NCI-H1417 treated with DMSO at 0.1 percent for 48 hours (cell line): ENCODE results near the gene CTDSP2.
A peak's percentile ranks its signal among the peaks of the same experiment; 100 is the strongest.
"Not testable (repeated sequence)": the region's sequence is repeated elsewhere in the genome, so short reads cannot be mapped to it uniquely, and the experiment has no call there.

Source experiments
- DNase-seq: peaks from one replicate; lab custom pipeline; 2025; lab: John Stamatoyannopoulos, UW

CTDSP2 gene, protein sequence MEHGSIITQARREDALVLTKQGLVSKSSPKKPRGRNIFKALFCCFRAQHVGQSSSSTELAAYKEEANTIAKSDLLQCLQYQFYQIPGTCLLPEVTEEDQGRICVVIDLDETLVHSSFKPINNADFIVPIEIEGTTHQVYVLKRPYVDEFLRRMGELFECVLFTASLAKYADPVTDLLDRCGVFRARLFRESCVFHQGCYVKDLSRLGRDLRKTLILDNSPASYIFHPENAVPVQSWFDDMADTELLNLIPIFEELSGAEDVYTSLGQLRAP

DNA sequence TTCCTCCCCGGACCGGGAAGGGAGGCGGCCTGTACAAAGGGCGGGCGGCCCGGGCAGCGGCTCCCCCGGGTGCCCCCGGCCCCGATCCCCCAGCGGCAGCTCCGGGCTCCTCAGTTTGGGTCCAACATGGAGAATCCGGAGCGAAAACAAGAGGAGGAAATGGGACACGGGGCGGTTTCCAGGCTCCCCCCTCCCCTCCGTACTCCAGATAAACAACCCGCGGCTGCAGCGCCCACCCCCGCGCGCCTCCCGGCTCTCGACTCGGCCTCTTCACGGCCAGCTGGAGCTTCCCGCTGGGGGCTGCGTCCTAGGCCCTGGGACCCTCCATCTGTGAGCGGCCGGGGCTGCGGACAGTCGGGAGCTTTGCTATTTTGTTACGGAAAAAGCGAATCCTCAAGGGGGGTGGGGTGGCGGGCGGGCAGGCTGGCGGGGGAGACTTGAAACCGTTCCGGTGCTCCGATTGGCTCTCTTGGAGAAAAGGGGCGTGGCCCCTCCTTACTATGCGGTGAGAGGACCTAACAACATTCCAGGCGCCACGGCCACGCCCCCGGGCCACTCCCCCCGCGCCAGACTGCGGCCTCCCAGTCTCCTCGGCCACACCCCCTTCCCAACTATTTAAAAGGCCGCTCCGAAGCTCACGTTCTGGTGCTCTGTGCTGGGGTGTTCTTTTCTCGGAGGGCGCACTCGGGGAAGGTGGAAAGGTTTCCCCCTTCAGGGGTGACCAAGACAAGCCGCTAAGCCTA is at the start of gene CTDSP2:
Gene CTDSP2 (minus strand): TSS at position 153 of the 743 bp plus-strand sequence. CDS start 294 bp downstream, outside the sequence.
- peak; percentile 90 for DNase-seq

DNA sequence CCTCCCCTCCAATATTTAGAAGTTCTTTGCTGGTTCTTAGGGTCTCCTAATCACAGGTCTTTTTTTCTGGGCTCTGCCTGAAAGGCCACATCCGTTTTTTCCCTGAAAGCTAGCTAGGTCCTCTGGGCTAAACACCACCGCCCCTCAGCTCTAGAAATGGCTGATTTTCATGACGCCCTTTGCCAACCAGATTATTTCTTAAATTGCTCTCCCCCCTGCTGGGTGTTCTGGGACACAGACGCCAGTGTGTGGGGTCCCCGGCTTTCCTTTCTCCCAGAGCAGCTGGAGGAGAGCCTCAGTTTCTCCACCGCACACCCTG is 49.5 kb upstream of the CTDSP2 start:
- no peak for DNase-seq

DNA sequence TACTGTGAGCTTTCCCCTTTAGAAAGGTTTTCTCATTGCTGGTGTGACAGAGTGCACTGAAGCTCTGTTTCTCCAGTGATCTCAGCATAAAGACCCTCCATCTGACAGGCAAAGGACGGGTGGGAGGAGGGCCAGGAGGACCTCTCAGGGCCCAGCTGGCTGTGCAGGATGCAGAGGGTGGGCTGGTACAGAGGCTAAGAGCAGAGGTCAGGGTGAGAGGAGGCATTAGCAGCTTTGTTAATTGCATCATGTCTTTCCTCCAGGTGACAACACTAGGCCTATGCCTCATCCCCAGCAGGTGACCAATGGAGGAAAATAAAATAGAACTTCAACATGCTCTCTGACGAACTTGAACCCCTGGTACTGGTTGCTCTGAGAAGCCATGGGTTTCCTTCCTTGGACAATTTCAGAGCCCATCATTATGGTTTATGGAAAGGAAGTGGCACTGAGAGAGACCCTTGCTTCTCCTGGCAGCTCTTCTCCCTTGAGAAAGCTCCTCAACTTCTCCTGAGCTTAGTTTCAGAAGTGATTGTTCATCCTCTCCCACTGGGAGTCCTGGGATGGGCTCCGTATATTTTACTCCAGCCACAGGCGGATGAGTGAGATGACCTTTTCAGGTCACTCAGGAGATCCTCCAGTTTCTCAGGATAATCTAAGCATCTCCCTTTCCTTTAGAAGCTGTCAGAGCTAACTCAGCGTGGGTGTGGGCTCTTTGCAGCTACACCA is 49.0 kb upstream of the CTDSP2 start:
- DNase-seq: no peak

DNA sequence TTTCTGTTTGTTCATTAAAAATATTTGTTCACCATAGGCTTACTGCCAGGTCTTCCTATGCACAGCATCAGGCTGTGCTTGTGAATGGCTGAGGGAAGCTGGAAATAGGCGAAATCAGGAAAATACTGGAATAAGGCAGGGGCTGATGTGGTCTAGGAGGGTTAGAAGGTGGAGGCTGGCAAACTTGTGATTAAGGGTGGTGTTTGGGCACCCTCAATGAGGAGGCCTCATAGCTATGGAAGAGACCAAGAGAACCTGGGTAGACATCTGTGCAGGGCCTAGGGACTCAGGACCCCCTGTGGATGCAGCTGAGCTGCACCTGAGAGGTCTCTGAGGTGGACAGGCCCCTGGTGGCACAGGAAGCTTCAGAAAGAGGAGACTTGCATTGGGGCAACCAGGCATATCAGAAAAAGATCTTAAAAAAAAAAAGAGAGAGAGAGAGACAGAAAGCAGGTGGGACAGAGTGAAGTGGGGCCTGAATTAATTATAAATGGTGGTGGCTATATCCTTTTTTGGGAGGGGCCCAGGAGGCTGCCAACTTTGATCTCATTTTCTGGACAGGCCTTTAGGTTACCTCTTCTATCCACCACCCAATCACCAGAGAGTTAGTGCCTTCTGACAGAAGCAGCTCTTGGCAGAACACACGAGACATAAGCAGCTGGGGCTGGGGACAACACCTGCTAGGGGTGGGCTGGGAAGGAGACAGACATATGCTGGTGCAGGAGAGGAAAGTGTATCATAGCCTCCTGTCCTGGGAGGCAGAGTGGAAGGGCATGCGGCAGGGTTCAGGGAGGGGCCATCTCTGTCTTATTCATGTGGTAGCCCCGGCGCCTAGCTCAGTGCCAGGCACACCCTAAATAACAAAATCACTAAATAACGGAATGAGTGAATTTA is 48.1 kb upstream of the CTDSP2 start:
- no peak for DNase-seq

DNA sequence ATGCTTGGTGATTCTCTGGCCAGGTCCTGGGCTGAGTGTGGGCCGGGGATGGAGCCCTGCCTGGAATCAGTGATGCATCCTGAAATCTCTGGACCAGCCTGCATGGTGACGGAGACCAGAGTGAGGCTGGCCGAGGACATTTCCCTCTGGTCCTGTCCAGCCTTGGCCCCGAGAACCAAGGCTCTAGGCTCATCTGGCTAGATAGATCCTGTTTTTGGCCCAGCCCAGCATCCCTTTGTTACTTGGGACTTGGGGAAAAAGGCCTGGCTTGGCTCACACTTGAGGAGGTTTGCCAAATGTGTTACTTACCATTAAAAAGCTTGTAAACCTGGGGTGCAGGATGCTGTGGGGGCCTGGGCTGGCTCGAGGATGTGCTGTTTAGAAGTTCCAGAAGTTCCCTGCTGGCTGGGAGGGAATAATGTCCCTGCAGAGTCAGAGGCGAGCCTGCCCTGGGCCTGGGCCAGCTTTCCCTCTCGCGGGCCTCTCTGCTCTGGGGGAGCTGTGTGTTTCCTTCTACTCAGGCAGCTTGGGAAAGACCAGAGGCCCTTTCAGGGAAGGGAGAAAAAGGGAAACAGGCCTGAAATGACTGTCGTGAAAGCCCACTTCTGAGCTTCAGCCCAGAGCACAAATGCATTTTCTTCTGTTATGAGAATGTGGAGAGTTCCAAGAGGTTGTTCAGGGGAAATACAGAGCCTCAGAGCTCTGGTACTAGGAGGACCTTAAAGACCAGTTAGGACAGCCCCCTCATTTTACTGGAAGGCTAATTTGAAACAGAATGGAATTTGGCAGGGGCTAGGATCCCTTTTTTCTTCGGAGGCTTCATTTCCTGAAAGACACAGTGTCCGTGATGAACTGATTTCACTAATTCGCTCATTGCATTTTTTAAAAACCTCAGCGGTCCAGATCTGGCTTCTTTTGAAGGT is 47.2 kb upstream of the CTDSP2 start:
- DNase-seq: no peak

DNA sequence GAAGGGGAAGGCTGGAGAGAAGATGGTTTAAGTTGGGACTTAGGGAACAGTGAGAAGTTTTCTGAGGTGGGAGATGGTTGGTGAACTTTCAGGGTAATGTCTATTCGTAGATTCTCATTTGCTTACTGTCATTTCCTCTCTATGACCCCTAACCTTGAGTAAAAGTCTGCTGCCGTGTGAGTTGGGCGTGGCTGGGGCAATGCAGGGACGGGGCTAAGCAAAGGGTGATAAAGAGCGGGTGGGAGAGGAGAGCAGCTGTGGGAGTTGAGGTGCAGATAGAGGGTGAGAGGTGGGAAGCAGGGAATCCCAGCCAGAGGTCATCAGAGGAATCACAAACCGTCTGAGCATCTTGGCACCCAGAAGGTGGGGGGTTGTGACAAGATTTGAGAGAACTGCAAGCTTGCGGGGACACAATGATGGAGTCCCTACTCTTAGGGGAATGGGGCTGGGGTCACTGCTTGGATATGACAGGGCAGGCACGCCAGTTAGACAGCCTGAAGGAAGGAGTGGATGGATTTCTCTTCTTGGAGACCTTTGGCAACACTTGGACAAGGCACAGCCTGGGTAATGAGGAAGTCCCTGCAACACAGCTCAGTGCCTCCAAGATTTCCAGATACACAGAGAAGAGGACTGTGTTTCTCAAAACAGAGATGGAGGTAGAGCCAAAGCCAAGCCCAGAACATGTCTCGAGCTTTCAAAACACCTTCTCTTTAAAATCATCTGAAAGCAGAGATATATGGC is 45.9 kb upstream of the CTDSP2 start:
- DNase-seq: no peak

DNA sequence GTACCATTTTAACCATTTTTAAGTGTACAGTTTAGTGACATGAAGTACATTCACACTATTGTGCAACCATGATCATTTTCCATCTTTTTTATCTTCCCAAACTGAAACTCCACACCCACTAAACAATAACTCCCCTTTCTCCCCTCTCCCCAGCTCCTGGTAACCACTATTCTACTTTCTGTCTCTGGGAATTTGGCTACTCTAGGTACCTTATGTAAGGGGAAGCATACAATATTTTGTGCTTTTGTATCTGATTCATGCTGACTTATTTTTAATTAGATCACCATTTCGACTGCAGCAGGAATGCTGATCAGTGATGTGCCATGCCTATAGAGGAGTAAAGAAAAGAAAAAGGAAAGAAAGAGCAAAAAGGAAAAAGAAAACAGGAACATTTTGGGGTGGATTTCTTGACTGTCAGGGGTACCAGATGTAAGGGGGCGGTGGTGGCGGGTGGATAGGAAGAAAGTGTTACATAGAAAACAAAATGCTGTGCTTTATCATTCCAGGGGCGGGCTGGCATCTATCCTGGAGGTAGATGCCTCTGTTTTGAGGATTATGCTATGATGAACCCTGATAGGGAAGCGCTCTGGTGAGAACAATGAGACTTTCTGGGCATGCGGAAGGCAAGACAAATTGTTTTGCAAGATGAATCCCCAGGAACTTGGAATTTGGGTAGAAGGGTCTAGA is 45.2 kb upstream of the CTDSP2 start:
- no peak for DNase-seq

DNA sequence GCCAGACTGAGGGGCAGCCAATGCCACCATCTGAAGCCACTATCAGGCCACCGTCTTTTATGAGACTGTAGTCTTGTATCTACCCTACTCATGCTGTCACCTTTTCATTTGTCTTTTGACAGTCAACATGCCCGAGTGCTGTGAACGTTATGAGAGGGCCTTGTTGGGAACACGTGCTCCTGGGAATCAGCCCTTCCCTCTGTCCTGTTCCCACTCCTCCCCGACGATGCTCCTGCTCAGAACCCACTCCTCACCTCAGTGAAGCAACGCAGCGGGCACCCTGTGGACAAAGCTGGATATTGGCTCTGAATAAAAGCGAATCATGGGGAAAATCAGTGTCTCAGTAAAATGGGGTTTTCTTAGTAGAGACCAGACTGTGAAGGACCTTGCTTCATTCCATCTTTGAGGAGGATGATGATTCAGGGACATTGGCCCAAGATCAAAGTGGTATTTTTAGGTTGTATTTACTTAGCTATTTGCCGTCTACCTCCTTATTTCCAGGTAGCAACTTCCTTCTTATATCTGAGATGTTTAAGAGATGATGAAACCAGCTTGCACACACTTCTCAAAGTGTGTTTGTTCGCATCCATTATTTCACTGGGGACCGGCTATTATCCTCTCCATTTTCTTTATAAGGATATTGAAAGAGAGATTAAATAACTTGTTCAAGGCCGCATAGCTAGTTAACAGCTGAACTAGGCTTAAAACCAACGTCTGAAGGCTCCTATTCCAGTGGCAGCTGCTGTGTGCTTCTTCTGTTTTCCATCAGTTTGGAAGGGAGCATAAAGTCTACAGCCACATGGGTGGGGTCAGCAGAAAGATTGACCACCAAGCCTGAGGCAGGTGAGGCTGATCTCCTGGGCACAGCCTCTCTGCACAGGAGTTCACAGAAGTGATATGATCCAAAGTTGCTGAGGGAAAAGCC is 43.9 kb upstream of the CTDSP2 start:
- DNase-seq: no peak

DNA sequence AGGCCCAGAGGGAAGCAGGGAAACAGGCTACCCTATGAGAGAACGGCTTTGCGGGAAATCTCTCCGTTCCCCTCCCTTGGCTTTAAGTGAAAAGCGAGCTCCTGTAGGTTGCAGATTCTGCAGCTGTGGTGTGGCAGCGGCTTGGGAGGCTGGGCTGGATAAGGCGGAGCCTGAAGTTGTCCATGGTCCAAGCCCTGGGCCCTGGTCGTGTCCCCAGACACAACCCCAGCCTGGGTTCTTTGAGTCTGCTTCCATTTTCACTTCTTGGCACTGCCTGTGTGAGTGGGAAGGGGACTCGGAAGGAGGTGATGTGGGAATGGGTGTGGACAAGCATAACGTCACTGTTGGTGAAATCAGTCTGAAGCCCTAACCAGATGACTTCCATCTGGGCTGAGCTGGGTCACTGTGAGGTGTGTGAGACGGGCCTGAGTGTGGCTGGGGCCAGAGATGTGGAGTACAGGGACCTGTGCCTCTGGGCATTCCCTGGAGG is 43.0 kb upstream of the CTDSP2 start:
- no peak for DNase-seq

DNA sequence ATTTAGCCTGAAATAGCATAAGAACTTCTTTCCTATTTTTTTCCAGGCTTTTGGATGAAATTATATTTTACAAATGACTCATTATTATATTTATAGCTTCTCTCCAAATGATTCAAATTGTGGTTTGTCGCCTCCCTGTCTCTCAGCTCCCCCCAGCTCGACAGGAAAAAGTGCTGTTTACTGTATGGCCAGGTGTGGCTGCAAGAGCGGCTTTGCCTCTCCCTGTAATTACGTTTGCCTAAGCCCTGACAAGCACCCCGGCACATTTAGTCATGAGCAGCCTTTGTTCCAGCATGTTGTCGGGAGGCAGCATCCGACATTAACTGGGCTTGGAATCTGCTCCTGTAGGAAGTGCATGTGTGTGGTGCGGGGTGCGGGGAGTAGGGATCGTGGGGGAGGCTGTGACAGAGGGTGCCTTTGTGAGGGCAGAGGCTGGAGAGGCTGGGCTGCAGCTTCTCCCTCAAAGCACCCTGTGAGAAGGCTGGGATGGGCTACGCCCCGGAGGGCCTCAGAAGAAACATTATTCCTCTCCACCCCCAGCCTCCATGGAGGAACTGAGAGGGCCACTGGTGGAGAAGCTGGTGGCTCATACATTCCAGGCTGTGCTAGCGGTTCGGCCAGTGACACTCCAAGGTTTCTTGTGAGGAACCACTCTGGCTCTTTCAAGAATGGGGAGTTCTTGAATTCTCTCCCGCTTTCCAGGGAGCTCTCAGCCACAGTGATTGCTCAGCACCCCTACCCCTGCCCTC is 42.1 kb upstream of the CTDSP2 start:
- peak; percentile 93 for DNase-seq

DNA sequence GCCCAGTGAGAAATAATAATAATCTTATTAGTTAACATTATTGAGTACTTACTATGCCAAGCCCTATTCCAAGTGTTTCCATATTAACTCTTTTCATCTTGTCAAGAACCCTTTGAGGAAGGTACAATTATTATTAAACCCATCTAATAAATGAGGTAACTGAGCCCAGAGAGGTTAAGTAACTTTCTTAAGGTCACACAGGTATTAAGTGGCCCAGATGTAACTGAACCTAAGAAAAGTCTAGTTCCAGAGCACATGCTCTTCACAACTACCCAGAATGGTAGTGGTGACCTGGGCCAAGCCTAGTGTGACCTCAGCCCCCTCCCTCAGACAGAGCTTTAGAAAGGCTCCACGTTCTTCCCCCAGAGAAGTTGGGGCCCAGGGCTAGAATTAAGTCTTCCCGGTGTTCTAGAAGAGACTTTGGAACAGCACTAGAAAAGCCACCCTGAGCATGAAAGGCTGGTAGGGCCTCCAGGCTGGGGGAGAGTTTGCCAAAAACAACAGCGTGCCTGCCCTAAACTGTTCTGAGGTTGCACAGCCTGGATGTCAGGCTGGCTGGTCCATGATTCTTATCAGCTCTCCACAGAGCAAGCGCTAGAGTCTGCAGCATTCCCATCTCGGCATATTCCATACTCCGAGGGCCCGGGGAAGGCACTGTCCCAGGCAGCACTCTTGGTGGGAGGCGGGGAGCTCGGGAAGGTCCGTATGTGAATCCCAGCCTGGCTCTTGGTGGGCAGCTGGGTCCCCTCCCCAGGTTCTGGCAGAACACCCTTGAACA is 41.3 kb upstream of the CTDSP2 start:
- no peak for DNase-seq

DNA sequence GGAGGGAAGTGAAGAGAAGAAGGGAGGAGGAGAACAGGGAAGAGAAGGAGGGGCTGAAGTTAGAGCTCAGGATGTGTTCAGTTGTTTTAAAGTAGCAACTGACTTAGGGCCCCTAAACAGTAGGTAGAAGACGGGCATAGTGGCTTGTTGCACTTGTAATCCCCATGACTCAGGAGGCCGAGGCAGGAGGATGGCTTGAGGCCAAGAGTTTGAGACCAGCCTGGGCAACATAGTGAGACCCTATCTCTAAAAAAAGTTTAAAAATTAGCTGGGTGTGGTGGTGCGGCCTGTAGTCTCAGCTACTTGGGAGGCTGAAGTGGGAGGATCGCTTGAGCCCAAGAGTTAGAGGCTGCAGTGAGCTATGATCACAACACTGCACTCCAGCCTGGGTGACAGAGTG is 40.4 kb upstream of the CTDSP2 start:
- not testable (repeated sequence) for DNase-seq

DNA sequence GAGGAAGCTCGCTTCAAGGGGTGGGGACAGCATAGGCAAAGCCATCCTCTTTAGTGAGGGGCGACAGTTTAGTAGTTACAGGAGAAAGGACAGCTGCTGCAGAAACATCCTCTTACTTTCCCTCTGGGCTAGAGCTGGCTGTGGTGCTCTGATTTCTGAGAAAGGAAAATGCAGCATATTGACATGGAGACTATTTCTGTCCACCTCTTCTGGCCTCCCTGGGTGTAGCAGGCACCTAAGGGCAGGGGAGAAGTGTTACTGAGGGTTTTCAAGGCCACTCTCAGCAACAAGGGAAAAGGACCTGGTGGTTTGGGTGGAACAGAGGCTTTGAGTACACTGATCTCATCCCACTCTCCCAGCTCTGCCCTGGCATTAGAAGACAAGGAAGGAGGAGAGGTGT is 40.0 kb upstream of the CTDSP2 start:
- no peak for DNase-seq

DNA sequence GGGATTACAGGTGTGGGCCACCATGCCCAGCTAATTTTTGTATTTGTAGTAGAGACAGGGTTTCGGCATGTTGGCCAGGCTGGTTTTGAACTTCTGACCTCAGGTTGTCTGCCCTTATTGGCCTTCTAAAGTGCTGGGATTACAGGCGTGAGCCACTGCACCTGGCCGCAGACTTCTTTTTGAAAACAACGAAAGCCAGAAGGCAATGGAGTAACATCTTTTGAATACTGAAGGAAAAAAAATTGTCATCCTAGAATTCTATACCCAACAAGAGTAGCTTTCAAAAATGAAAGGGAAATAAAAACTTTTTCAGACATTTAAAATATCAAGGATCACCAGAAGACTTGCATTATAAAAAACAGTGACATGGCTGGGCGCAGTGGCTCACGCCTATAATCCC is 38.7 kb upstream of the CTDSP2 start:
- no peak for DNase-seq

DNA sequence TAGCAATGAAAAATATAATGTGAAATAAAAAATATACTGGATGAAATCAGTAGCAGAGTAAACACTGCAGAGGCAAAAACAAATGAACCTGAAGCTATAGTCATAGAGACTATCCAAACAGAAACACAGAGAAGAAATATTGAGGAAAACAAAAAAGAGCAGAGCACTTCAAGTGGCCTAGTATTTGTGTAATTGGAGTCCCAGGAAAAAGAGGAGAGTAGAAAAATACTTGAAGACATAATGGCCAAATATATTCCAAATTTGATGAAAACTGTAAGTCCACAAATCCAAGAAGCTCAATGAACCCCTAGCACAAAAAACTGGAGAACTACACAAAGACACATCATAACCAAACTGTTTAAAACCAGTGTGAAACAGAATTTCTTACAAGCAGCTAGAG is 37.2 kb upstream of the CTDSP2 start:
- DNase-seq: no peak

DNA sequence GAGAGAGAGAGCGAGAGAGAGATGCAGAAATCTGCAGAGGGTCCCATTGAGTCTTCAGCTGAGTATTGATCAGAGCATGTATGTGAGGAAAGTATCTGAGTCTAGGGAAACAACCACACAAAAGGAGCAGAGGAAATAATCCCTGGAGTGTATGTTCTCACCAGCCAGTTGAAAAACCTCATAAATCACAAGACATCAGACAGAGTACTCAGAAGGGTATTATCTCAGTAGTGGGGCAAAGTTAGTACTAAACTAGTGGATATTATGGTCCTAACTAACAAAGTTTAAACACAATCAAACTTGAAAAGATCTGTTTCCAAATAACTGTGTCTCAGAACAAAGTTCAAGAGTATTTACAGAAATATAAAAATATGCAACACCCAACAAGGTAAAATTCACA is 36.5 kb upstream of the CTDSP2 start:
- DNase-seq: no peak

DNA sequence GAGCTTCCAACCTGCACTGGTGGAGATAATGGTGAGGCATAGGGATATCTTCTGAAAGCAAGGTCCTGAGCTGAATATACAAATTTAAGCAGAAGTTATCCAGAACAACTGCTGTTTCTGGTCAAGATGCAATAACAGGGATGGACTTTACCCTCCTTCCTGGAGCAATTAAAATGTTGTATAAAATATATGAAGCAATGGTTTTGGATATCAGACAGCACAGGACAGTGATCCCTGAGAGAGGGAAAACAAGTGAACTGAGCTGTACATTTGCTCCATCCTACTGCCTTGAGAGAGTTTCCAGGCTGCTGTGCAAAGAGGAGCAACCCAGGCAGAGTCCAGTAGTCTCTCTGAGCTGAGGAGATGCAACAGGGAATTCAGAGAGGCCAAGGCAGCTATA is 36.0 kb upstream of the CTDSP2 start:
- DNase-seq: no peak
